OCI-LY7 (cell line): ENCODE measurements around the gene KCTD5.

Experiments
- EZH2phosphoT487 ChIP-seq: fragments of 200-600 bp; sonication (generic); IDR thresholded peaks from 2 replicates; pipeline ENCODE4 v1.6.1; 2018; ENCODE audit warnings: low read depth, borderline replicate concordance, mild to moderate bottlenecking, mixed run types, antibody characterized with exemption, low read length, moderate library complexity, mixed read lengths
- TF ChIP-seq, protein P1 (sequence below): fragments of 200-600 bp; sonication (generic); conservative IDR thresholded peaks from 2 replicates; pipeline ENCODE4 v1.5.1; 2014; ENCODE audit warnings: mild to moderate bottlenecking, antibody characterized with exemption, low read length, moderate library complexity, mixed read lengths

DNA sequence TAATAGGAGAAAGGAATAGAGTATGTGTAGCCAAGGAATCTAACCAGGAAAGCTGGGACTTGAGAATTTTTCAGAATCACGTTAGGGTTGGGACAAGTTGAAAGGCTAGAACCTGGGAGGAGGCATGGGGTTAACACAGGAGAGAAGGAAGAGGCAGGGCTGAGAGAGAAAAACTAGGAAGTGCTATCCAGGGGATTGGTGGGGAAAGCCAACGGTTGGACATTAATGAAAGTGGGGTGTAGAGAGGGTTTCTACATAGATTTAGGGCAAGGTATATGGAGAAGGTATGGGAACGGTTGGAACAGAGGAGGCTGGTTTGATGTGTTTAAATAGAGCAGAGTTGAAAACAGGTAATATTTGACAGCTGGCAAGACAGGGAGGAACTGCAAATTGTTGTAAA lies 72.8 kb downstream of the KCTD5 start:
- TF ChIP-seq, protein P1, sequence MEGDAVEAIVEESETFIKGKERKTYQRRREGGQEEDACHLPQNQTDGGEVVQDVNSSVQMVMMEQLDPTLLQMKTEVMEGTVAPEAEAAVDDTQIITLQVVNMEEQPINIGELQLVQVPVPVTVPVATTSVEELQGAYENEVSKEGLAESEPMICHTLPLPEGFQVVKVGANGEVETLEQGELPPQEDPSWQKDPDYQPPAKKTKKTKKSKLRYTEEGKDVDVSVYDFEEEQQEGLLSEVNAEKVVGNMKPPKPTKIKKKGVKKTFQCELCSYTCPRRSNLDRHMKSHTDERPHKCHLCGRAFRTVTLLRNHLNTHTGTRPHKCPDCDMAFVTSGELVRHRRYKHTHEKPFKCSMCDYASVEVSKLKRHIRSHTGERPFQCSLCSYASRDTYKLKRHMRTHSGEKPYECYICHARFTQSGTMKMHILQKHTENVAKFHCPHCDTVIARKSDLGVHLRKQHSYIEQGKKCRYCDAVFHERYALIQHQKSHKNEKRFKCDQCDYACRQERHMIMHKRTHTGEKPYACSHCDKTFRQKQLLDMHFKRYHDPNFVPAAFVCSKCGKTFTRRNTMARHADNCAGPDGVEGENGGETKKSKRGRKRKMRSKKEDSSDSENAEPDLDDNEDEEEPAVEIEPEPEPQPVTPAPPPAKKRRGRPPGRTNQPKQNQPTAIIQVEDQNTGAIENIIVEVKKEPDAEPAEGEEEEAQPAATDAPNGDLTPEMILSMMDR: no peak
- TF ChIP-seq EZH2phosphoT487: no peak
